ENCODE results near the gene ARSI. TPM values are rescaled to one million over a fixed set of nuclear protein-coding genes. Genes with fewer than 3 reads are reported as not detected.

Gene ARSI
- total RNA-seq, 1 experiment from 2014 or later: not detected

DNA sequence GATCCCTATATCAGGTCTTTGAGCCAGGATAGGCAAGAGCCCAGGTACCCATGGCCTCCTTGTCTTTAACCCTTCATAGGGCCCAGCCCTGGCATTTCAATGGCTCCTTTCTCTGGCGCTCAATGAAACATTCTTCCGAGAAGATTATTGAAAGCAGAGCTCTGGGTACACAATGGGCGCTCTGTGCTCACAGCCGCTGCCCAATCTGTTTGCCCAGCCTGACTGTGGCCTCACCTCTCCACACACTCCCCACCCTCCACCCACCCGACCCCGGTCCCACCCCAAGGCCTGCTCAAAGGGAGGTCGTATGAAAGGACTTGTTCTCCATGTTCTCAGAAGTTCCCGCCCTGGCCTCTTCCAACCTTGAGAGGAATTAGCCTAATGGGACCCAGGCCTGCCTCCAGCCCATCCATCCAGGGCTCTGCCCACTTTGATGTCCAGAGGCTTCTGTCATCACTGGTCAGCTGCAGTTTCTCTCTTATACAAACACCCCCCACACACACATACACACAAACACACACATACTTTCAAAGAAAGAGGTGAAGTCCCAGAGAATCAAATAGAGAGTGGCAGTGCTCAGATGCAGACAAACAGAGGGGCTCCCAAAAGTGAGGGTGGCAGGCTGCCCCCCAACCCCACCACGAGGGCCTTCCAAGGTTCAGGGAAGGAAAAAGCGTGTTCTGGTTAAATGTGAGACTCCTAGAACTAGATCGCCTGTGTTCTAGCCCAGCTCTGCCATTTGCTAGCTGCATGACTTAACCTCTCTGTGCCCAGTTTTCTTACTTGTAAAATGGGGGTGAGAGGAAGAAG, 5.1 kb upstream of the ARSI start:
- DNase-seq (ENCODE audit: low read depth): no peak

DNA sequence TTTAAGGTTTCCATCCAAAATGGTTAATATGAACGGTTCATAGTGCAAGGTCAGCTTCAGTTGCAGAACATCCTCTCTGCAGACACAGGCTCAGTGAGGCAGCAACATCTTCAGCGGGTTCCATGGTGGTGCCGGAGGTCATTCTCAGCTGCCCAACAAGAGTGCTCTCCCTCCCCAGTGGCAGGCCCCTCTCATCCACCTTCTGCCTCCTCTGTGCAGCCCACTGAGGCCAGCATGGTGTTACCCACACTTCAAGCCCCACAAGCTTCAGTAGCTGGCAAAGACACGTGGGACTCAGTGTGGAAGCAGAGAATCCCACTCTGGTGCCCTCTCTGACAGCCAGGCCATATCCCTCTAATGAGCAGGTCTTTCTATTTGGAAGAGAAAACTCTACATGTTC, 4.1 kb upstream of the ARSI start:
- no peak for DNase-seq (ENCODE audit: low read depth)

DNA sequence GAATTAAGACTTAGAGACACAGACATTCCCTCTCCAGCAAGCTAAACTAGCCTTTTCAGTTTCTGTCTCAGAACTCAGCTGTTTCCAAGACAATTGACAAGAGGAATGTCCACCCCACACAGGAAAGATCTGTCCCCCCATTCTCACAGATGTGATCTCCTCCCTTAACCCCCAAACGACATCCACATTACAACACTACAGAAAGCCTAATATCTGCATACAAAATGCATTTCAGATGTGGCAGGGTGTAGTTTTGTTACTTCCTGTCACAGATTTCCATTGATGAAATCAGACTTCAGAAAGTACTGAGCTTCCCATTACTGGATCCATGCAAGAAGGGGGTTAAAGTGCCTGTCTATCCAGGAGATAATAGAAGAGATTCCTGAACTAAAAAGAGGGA, 2.9 kb upstream of the ARSI start:
- DNase-seq (ENCODE audit: low read depth): no peak

- no peak for DNase-seq (ENCODE audit: low read depth)
Measured at GRCh38 chr5:150305095-150305494, 2.4 kb upstream of the ARSI start.

- no peak for DNase-seq (ENCODE audit: low read depth)
Measured at GRCh38 chr5:150304481-150305081, 1.9 kb upstream of the ARSI start.

DNA sequence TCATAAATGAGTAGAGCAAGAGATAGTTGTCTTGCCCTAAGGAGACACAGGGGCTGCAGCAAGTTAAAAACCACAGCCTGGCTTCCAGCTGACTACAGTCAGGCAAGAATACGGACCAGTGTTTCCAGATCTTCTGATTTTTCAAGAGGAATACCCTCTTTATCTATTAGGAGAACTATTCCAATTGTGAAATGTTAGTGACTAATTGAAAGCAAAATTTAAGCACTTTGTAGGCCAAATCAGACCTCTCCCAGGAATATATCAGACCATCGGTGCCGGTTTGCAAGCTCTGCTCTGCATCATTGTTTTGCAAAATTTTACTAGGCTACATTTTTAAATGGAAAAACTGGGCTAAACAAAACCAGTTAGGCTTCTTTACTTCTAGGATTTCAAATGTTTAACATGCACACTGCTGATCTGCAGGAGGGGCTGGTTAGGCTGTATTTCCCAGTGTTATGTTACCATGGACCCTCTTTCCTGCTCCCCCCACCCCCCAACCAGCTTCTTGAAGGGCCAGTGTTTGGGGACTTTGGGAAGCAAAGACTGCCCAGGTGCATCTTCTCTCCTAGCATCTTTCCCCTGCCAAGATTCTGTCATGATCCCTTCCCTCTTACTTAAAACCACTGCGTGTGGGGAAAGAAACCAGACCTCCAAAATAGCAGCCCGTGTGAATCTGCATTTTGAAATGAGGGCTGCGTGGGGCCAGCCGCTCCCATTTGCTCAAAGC, 1.1 kb upstream of the ARSI start:
- no peak for DNase-seq (ENCODE audit: low read depth)

GRCh38 chr5:150303070-150303615, 438 bp upstream of the ARSI start:
- no peak for DNase-seq (ENCODE audit: low read depth)

- no peak for DNase-seq (ENCODE audit: low read depth)
Measured at GRCh38 chr5:150301901-150302300, 804 bp downstream of the ARSI start.

DNA sequence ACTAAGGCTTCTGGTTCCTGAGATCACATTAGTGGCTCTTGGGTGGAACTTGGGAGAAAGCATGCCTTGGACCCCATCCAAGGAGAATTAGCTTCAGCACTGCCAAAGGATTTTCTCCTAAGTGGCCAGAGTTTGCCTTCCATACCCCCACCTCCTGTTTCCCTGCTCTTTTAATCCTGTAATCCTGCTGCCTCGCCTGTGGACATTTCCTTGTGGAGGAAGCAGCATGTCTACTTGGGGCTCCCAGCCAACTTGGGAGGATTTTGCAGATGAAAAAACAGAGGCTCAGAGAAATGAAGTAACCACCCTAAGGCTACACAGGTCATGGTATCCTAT, 1.6 kb downstream of the ARSI start:
- peak; percentile 52 for DNase-seq (ENCODE audit: low read depth)

GRCh38 chr5:150300496-150301169, 2.1 kb downstream of the ARSI start:
- no peak for DNase-seq (ENCODE audit: low read depth)

DNA sequence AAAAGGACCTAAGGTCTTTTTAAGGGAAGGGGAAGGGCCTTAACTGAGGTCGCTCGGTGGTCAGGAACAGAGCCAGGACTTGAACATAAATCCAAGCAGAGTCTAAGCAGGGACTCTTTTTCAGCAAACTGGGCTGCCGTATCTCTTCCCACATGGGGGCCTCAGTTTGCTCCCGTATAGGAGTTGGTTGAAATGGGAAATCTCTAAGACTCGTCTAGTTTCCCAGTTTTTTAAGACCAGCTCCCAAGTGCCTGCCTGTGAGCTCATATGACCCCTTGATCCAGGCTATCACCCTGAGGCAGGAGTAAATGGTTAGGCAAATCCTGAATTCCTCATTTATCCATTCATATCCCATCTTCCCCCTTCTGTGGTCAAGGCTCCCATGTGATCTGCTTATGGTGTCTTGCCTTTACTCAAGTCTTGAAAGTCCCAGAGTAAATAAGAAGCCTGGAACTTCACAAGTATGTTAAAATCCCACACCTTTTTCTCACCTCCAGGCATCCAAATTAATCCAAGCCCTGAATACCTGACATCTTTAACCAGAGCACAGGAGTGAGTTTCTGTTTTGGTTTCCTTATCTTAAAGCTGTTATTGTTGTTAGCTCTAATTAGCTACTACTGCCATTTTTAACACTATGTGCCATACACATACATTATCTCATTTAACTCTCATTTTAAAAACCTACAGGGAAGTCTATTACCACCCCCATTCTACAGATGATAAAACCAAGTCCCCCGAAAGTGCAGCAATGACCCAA, 3.0 kb downstream of the ARSI start:
- DNase-seq (ENCODE audit: low read depth): peak; percentile 73

- DNase-seq (ENCODE audit: low read depth): peak; percentile 95
Measured at GRCh38 chr5:150298701-150299451, 3.8 kb downstream of the ARSI start.

DNA sequence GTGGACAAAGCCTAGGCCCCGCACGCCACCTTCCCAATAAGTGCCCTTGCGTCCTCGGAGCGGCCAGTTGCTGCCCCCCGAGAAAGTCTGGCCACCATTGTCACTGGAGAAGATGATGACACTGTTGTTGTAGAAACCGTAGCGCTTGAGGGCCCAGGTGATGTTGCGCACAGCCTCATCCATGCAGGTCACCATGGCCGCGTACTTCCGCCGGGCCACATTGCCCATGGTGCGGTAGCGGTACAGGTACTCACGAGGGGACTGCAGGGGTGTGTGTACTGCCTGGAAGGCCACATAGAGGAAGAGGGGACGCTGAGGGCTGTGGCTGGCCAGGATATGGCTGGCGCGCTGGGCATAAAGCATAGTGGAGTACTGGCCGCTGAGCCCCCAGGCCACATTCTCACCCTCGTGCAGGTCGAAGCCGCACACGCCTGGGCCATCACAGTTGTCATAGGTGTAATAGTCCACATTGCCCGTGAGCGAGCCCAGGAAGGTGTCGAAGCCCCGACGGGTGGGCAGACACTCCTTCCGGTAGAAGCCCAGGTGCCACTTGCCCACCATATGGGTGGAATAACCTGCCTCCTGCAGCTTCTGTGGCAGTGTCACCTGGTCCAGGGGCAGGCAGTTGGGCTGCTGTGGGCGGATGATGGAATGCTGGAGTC, 4.6 kb downstream of the ARSI start:
- DNase-seq (ENCODE audit: low read depth): no peak

- DNase-seq (ENCODE audit: low read depth): no peak
Measured at GRCh38 chr5:150297236-150297890, 5.3 kb downstream of the ARSI start.

DNA sequence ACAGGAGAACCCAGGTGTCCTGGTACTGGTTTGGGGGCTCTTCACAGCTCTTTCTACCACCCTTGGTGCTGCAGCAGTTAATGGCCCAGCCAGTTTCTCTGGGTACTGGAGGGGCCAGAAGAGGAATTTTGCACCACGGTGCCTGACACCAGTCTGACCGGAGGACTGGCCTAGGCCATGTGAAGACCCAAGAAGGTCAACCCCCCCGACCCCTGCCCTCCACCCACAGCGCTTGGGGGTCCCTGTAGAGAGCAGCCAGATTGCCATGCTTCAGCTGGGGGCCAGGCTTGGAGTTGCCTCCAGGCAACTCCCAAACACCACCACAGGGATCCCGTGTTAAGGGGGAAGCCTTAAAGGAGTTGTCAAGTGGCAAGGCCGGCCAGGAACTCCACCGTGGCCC, 6.2 kb downstream of the ARSI start:
- DNase-seq (ENCODE audit: low read depth): no peak

- no peak for DNase-seq (ENCODE audit: low read depth)
Measured at GRCh38 chr5:150295741-150296486, 6.8 kb downstream of the ARSI start.

GRCh38 chr5:150295172-150295634, 7.5 kb downstream of the ARSI start:
- DNase-seq (ENCODE audit: low read depth): peak; percentile 73

GRCh38 chr5:150294551-150295071, 8.1 kb downstream of the ARSI start:
- DNase-seq (ENCODE audit: low read depth): no peak

All from RPMI7951 (cell line).